ENCODE results near the gene PTPRE.
"Not testable (repeated sequence)": the region's sequence is repeated elsewhere in the genome, so short reads cannot be mapped to it uniquely, and the experiment has no call there.

PTPRE gene

GRCh38 chr10:127986531-127987466 is 79.9 kb downstream of the PTPRE start:
- DNase-seq: no peak

DNA sequence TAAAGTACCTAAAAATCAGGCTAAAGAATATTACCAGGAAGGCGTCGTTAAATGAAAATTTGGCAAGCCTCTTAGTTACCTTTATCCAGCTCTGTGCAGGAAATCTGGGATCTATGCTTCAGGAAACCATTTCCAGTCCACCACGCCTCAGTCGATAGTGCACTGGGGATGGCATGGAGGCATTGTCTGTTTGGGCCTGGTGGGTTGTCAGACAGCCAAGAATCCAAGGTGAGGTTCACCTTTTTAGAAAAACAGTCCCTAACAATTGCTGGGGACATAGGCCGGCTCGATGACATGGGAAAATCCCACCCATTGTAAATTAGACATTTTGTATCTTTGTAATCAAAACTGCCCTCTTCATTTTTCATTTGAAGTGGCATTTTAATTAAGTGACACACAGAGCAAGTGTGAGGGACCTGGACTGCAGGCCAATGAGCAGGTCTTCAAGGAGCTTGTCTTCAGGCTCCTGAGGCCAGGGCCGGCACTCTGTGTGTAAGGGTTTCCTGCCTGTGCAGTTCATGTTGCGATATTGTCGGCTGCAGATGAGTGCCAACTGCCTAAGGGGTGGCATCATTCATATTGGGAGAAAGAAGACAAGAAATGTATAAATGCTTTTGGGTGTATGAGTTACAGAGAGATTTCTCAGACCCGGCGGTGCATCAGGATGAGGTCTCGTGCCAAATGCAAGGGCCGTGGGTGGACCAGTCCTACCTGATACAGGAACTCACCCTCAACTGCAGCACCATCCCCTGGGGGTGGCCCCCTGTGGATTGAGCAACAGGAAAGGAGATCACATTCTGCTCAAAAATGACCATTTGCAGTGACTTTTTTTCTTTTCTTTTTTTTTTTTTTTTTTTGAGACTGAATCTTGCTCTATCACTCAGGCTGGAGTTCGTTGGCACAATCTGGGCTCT is 80.8 kb downstream of the PTPRE start:
- no peak for DNase-seq

GRCh38 chr10:127989481-127990012 is 82.6 kb downstream of the PTPRE start:
- no peak for DNase-seq

GRCh38 chr10:127990132-127990788 is 83.4 kb downstream of the PTPRE start:
- not testable (repeated sequence) for DNase-seq

DNA sequence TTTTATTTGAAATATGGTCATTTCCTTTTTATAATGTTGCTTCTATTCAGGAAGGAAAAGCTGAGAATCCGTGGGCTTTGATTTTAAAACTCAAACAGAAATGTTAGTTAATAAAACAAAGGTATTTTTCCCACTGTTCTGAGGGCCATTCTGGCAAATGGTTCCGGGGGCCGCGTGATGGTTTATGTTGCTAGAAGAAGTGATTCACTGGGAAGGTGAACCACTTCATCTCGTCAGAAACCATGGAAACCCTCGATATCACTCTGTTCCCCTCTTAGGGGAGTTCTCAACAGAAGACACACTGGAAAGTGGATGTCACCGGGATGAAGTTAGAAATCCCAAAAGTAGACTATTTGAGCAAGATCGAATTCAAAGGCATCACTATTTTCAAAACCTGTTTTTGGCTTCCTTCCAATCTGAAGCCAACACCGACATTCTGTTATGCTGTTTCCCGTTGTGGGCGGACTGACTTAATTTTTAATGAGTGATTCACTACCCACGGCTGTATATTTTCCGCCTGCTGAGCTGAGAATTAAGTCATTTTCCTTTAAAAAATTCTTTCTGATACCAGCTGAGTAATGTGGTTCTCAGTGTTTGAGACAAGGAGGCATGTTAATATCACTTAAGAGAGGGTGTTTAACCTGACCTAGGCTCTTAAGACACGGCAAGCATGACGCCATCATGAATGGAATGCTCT is 84.1 kb downstream of the PTPRE start:
- no peak for DNase-seq

DNA sequence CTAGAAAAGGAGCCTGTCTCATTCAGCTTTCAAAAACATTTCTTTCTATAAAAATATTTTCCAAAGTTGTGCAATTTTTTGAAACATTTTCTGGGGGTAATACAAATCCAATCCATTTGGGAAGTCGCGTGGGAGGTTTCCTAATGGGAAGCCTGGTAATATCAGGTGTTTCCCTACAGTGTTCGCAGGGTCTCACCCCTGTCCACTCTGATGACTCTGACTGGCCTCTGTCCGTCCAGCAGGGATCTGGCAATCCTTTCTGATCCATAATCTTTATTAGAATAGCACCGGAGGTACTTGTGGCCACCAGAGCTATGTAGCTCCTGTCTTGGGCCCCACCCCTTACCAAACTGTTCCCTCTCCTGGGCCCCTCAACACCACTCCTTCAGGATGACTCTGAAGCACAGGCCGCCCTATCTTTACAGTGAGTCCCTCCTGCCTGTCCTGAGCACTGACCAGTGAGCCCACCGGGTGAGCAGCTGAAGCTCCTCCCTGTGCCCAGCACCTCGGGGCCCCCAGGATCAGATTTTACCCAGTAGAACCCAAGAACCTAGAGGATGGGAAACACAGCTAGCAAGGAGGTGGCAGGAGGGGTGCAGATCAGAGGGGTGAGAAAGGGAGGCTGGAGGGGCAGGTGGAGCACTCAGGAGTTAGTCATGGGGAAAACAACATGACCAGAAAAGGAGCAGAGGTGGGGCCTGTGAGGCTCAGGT is 84.8 kb downstream of the PTPRE start:
- DNase-seq: no peak

DNA sequence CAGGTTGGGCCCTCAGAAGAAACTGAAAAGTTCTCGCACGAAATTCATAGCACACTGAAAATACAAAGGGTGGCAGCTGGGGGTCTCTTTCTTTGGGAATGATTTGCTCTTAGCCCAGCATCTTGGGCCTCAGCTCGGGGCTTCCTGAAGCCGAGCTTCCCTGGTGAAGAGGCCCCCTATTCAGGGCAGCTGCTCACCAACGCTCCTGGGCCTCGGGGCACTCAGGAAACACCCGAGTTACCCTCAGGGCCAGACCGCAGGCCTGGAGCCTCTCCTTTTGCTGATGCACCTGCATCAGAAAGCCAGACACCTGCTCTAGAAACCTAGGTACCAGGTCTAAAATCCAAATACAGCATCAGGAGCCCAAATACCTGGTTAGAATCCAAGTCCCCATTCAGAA is 85.5 kb downstream of the PTPRE start:
- no peak for DNase-seq

DNA sequence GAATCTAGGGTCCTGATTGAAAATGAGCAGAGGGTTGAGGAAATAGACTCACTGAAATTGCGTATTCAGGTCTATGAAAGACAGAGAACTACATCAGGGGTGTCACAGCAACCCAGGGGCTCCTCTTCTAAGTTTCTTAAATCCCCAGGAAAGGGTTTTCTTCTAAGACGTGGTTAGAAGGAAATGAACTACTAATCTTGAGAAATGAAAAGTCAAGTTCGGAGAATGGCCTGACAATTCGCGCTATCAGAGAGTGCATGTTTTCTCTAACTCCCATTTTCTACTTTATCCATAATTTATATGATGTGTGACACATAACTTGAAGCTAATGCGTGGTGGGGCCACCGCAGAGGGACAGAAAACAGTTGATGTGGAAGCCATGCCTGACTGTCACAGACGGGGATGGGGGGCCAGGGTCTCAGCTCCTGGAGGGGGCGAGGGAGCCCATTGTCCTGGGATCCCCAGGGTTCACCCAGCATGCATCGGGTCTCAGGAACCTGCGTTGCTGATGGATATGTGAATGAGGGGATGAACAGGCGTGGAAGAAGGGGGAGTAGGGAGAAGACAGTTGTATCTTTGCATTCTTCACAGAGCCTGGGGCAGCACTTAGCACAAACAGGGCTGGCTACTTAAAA is 86.3 kb downstream of the PTPRE start:
- no peak for DNase-seq

DNA sequence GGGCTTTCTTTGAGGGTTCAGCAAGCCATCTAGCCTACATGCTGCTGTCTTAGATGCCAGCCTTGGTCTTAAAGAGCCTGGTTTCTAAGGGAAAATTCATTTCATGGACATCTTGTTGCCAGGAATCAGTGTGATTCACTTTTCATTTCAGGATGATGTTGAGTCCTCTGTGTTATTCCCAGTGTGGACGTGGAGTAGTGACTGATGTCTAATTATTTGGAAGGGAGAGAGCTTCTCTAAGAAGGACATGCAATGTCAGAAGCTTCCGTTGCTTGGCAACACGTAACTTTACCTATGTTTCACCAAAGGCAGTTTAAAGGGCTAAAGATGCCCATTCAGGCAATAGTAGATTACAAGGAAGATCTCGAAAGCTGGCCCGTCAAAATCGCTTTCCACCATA is 89.0 kb downstream of the PTPRE start:
- no peak for DNase-seq

DNA sequence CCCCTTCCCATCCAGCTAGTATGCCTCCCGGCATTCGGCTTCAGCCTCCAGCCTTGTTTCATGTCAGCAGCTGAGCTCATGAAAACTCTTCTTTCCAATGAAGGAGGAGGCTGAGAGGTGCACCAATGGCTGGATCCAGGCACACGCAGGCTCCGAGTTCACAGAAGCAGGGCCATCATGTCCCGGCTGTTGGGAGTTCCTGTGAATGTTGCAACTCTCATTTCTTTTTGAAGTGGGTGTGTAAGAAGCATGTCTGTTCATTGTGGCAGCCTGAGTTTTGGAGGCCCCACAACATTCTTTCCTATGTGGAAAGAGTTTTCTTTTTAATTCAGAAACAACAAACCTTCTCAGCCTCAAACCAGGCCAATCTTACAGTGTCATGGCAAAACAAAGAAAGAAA is 89.7 kb downstream of the PTPRE start:
- DNase-seq: no peak

GRCh38 chr10:127997271-127997670 is 90.4 kb downstream of the PTPRE start:
- DNase-seq: no peak

DNA sequence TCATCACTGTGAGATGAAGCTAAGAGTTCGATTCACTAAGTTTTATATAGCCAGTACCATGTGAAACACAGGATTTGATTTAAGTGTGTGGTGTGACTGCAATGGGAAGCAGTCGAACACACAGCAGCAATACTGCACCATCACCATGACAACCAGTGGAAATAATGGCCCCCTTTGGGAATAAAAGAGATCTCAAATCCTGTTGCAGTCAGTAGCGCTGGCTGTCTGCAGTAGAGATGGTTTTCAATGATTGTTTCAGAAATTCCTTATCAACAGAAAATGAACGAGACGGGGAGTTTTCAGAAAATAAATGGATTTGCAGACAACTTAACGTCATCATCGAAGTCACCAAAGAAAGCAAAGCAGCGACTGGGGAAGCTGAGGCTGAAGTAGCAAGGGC is 91.0 kb downstream of the PTPRE start:
- DNase-seq: no peak

- DNase-seq: no peak
Measured at GRCh38 chr10:127998501-127999144, 91.7 kb downstream of the PTPRE start.

GRCh38 chr10:127999297-128000129 is 92.6 kb downstream of the PTPRE start:
- no peak for DNase-seq

GRCh38 chr10:128000471-128001362 is 93.8 kb downstream of the PTPRE start:
- no peak for DNase-seq

GRCh38 chr10:128001363-128001745 is 94.5 kb downstream of the PTPRE start:
- DNase-seq: no peak

DNA sequence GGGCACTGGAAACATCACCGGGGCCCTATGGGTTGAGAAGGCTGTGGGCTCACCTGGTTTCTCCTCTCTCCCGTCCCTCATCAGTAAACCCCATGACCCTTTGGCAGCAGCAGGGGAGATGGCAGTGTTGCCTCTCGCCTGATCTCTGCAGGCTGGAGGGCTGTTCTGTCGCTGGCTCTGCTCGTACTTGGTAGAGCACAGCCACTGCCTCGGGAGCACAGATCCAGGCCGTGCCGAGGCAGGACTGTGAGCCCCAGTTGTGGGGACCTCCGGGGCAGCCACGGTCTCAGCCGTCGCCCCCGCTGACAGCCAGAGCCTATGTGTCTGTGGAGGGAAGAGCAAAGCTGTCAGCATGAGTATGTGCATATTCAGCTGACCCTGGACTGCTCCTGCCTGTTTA is 94.9 kb downstream of the PTPRE start:
- no peak for DNase-seq

GRCh38 chr10:128003521-128003920 is 96.6 kb downstream of the PTPRE start:
- no peak for DNase-seq

DNA sequence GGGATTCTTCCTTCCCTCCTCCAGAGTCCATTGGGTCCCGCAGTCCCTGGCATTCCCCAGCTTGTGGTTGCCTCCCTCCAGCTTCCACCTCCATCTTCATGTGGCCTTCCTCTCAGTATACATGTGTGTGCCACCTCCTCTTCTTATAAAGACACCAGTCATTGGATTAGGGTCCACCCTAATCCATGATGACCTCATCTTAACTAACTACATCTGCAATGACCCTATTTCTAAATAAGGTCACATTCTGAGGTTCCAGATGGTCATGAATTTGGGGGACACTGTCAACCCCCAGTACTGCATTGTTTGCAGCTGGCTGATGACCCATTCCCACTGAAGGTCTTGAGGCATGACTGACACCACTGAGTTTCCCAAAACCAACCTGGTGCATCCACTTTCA is 99.0 kb downstream of the PTPRE start:
- DNase-seq: no peak
